ENCODE measurements around the gene JAM3. TPM values are rescaled to one million over a fixed set of nuclear protein-coding genes. Genes with fewer than 3 reads are reported as not detected.
"Not testable (repeated sequence)": the region's sequence is repeated elsewhere in the genome, so short reads cannot be mapped to it uniquely, and the experiment has no call there.

The JAM3 gene
- polyA plus RNA-seq, 4 donors = 50.8 to 61.4 (median 56.8) TPM

- no peak for DNase-seq (ENCODE audit: low read depth in 4 of 4, low spot score in 3 of 4)
Observed at GRCh38 chr11:134170919-134171281, 102.0 kb downstream of the JAM3 start.

- DNase-seq (ENCODE audit: low read depth in 4 of 4, low spot score in 3 of 4) = no peak
Observed at GRCh38 chr11:134171951-134172350, 103.1 kb downstream of the JAM3 start.

DNA sequence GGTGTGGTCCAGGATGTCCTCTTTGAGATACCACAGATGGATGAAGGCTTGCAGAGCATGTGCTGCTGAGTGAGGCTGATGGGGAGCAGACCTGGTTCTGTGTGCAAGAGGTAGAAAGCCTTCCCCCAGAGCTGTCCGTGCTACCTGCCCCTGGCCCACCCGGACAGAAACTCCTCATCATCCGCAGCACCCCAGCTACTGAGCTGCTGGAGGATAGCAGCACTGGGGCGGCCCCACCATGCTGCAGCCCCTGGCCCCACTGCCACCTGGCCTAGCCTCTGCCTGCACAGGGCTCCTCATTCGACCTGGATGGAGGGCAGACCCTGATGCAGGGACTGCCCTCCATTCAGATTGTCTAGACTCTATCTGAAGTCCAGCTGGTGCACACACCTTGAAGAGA, 104.4 kb downstream of the JAM3 start:
- no peak for DNase-seq (ENCODE audit: low read depth in 4 of 4, low spot score in 3 of 4)

DNA sequence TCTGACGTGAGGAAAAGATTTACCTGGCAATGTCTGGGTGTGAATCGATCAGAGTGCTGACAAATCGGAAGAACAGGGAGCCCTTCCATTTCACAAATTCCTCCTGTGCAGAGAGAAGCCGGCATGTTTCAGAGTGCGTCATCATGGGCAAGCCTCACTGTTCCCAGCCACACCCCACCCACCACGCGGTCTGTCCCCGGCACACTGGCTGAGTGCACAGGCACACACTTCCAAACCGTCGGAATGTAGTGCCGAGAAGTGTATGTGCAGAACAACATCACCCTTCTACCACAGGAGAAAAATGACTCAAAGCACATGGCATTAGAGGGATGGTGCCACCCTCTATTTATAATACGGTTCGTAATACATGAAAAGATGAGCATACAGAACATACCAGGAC, 107.4 kb downstream of the JAM3 start:
- DNase-seq (ENCODE audit: low read depth in 4 of 4, low spot score in 3 of 4) = no peak

DNA sequence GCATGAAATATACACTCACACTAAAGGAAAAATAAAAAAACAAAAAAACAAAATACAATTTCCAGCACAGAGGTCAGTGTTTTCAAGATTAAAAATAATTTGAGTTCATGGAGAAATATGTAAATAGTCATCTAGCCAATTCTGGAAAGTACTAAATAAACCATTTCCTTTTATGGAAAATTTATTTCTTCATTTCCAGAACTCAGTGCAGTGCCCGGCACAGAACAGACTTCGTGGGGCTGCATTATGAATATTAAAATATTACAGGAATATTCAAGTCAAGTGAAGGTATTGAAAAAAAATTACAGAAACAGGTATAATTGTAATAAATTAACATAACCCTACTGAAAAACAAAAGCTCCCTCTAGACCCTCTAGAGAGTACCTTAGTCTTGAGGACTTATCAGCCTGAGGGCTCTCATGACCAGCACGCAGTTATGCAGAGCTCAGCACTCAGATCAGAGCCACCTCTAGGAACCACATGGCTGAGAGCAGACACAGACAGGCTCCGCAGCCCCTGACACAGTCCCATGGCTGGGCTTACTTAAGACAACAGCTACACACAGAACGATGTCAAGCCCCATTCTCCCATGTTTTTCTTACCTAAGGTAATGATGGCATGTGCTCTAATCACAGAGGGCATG, 109.3 kb downstream of the JAM3 start:
- no peak for DNase-seq (ENCODE audit: low read depth in 4 of 4, low spot score in 3 of 4)

GRCh38 chr11:134181707-134182106, 112.8 kb downstream of the JAM3 start:
- no peak for DNase-seq (ENCODE audit: low read depth in 4 of 4, low spot score in 3 of 4)

GRCh38 chr11:134188092-134188491, 119.2 kb downstream of the JAM3 start:
- not testable (repeated sequence) for DNase-seq (ENCODE audit: low read depth in 4 of 4, low spot score in 3 of 4)

DNA sequence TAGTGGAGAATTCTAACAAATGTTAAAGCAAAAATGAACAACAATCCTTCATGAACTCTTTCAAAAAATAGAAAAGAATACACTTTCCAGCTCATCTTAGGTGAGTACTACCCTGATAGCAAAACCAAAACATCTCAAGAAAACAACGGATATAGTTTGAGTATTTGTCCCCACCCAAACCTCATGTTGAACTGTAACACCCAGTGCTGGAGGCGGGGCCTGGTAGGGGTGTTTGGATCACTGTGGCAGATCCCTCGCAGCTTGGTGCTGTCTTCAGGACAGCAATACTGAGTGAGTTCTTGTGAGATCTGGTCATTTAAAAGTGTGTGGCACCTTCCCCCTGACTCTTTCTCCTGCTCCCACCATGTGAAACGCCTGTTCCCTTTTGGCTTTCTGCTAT, 127.9 kb downstream of the JAM3 start:
- DNase-seq (ENCODE audit: low read depth in 4 of 4, low spot score in 3 of 4) = no peak

- DNase-seq (ENCODE audit: low read depth in 4 of 4, low spot score in 3 of 4) = no peak
Observed at GRCh38 chr11:134199531-134199930, 130.7 kb downstream of the JAM3 start.

DNA sequence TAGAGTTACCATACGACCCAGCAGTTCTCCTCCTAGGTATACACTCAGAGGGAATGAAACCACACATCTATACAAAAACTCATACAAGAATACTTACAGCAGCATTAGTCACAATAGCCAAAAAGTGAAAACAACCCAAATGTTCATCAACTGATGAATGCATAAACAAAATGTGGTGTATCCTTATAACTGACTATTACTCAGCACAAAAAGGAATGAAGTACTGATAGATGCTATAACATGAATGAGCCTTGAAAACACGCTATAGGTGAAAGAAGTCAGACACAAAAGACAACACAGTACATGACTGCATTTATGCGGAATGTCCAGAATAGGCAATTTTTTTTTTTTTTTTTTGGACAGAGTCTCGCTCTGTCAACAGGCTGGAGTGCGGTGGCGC, 131.8 kb downstream of the JAM3 start:
- no peak for DNase-seq (ENCODE audit: low read depth in 4 of 4, low spot score in 3 of 4)

Other genes starting within 250 kb of the JAM3 start
- gene SPATA19, start 223.6 kb upstream of the JAM3 start, polyA plus RNA-seq (ENCODE audit: insufficient read length in 4 of 4) = not detected
- gene IGSF9B, start 112.1 kb upstream of the JAM3 start, polyA plus RNA-seq (ENCODE audit: insufficient read length in 4 of 4) = 1 to 10 TPM; 4.2 to 6.4 (median 6.3) TPM
- 10 to 100 TPM; 30.1 to 31.2 (median 30.6) TPM for gene NCAPD3, start 154.9 kb downstream of the JAM3 start, polyA plus RNA-seq (ENCODE audit: insufficient read length in 4 of 4)
- gene VPS26B, start 155.6 kb downstream of the JAM3 start, polyA plus RNA-seq (ENCODE audit: insufficient read length in 4 of 4) = 10 to 100 TPM; 47.1 to 56.7 (median 47.6) TPM
- 10 to 100 TPM; 76.1 to 82.5 (median 81.2) TPM for gene THYN1, start 184.3 kb downstream of the JAM3 start, polyA plus RNA-seq (ENCODE audit: insufficient read length in 4 of 4)
- gene ACAD8, start 184.5 kb downstream of the JAM3 start, polyA plus RNA-seq (ENCODE audit: insufficient read length in 4 of 4) = 10 to 100 TPM; 41.6 to 48.1 (median 44.6) TPM
- gene GLB1L3, start 207.3 kb downstream of the JAM3 start, polyA plus RNA-seq (ENCODE audit: insufficient read length in 4 of 4) = 1 to 10 TPM in 3 of 4 donors, under 1 TPM in 1; 1.00 to 1.6 (median 1.4) TPM

All from right renal pelvis (tissue), 4 donors.